IPS-NIHi7 (cell line): ENCODE data around the gene TINAGL1.
"Not testable (repeated sequence)": the region's sequence is repeated elsewhere in the genome, so short reads cannot be mapped to it uniquely, and the experiment has no call there.

Source experiments
- DNase-seq: peaks from one replicate; pipeline ENCODE4 v3.0.0; 2012; ENCODE audit warnings: mixed read lengths; ENCODE audit errors: extremely low spot score

Gene TINAGL1

DNA sequence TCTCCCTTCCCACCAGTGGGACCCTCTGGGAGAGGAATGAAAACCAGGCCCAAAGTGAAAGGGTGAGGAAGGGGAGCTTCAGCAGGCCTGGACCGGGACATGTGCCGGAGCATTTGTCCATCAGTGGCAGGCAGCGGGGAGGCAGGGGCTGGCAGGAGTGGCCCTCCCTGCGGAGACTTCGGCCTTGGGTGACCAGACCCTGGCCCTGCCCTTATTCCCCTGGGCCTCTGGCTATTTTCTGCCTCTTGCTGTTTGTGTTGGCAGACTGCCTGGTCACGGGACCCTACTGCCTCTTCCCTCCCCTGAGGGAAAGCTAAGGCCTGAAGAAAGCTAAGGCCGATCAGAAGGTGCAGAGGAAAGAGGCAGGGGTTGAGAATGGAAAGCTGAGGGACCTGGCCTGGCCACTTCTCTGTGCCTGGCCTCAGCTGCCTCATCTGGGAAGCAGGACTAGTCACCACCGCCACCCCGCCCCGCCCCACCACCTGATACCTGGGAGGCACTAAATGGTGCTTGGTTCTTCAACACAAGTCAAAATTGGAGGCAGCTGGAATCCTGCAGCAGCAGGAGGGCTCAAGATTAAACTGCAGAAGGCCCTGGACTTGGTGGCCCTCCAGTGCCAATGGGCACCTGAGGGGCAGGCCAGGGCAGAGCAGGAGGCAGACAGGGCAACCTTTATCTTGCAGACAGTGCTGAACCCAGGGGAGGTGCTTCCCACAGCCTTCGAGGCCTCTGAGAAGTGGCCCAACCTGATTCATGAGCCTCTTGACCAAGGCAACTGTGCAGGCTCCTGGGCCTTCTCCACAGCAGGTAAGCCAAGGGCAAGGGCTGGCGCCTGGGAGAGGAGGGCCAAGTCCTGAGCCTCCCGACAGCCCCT, 7.9 kb downstream of the TINAGL1 start:
- DNase-seq, result no peak

DNA sequence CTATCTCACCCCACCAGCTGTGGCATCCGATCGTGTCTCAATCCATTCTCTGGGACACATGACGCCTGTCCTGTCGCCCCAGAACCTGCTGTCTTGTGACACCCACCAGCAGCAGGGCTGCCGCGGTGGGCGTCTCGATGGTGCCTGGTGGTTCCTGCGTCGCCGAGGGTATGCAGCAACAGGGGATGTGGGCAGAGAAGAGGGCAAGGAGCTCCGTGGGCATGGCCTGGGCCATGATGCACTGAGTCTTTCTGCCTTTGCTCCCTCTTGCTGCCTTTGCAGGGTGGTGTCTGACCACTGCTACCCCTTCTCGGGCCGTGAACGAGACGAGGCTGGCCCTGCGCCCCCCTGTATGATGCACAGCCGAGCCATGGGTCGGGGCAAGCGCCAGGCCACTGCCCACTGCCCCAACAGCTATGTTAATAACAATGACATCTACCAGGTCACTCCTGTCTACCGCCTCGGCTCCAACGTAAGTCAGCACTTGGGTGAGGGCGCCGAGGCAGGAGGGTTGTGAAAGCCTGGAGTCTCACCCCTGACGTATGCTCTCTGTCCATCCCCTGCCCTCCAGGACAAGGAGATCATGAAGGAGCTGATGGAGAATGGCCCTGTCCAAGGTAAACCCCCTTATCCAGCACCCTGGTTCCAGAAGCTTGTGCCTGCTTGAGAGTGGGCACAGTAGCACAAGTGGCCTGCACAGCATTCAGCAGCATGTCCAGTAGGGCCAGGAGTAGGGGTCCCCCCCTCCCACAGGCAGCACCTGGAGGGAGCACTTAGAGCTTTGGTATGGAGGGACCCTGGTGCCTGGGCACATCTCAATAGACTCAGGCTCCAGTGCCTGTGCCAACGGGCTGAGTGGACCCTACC, 8.8 kb downstream of the TINAGL1 start:
- no peak for DNase-seq

- DNase-seq, result no peak
Measured at GRCh38 chr1:31585736-31586365, 9.5 kb downstream of the TINAGL1 start.

DNA sequence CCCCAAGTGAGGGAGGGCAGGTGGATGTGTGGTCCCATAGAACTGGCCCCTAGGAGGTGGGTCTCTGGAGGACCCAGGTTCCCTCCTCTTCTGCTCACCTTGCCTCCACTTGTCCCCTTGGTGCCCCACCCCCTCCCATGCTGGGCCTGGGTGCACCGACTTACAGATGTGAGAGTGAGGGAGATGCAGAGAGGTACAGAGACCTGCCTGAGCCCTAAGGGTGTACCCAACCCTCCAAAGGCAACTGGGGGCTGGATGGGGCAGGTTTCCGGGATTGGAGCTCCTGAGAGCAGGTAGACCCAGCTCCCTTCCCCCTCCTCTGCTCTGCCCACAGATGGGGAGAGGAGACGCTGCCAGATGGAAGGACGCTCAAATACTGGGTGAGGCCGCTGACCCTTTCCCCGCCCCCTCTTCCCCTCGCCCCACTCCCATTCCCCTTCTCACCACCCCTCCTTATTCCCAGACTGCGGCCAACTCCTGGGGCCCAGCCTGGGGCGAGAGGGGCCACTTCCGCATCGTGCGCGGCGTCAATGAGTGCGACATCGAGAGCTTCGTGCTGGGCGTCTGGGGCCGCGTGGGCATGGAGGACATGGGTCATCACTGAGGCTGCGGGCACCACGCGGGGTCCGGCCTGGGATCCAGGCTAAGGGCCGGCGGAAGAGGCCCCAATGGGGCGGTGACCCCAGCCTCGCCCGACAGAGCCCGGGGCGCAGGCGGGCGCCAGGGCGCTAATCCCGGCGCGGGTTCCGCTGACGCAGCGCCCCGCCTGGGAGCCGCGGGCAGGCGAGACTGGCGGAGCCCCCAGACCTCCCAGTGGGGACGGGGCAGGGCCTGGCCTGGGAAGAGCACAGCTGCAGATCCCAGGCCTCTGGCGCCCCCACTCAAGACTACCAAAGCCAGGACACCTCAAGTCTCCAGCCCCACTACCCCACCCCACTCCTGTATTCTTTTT, 10.3 kb downstream of the TINAGL1 start:
- no peak for DNase-seq

DNA sequence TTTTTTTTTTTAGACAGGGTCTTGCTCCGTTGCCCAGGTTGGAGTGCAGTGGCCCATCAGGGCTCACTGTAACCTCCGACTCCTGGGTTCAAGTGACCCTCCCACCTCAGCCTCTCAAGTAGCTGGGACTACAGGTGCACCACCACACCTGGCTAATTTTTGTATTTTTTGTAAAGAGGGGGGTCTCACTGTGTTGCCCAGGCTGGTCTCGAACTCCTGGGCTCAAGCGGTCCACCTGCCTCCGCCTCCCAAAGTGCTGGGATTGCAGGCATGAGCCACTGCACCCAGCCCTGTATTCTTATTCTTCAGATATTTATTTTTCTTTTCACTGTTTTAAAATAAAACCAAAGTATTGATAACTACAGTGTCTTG, 11.0 kb downstream of the TINAGL1 start:
- DNase-seq, result not testable (repeated sequence)

DNA sequence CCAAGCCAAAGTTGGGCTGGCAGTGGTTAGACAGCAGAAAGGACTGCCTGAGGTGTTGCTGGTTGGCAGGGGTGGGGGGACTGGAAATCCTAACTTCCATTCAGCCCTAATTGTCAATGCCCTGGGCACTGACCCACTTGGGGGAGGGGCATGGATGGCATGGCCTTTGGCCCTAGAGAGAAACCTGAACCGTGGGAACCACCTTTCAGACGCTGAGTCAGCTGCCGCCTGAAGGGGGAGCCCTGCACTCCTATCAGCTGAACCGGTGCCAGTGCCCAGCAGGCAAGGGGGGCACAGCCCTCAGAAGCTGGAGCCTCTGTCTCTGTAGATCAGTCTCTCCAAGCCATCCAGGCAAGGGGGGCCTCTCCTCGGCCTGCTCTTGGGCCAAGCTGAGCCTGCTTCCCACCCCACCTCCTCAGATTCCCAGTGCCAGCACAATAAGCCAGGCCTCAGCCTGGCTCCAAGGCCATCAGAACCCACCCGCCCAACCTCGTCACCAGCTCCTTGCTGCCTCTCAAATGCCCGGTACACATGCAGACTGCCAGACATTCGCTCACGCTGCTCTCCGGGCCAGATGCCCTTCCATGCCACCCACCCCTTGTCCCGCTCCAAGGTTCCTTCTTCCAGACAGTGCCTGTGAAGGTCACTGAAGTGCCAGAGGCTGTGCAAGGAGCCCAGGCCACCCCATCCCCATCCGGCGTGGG, 11.6 kb downstream of the TINAGL1 start:
- peak; percentile 89 for DNase-seq

GRCh38 chr1:31588751-31589515, 12.6 kb downstream of the TINAGL1 start:
- DNase-seq, result peak; percentile 61

- DNase-seq, result no peak
Measured at GRCh38 chr1:31591425-31592093, 15.2 kb downstream of the TINAGL1 start.

GRCh38 chr1:31592132-31592531, 15.8 kb downstream of the TINAGL1 start:
- DNase-seq, result no peak

- no peak for DNase-seq
Measured at GRCh38 chr1:31593136-31593665, 16.9 kb downstream of the TINAGL1 start.

DNA sequence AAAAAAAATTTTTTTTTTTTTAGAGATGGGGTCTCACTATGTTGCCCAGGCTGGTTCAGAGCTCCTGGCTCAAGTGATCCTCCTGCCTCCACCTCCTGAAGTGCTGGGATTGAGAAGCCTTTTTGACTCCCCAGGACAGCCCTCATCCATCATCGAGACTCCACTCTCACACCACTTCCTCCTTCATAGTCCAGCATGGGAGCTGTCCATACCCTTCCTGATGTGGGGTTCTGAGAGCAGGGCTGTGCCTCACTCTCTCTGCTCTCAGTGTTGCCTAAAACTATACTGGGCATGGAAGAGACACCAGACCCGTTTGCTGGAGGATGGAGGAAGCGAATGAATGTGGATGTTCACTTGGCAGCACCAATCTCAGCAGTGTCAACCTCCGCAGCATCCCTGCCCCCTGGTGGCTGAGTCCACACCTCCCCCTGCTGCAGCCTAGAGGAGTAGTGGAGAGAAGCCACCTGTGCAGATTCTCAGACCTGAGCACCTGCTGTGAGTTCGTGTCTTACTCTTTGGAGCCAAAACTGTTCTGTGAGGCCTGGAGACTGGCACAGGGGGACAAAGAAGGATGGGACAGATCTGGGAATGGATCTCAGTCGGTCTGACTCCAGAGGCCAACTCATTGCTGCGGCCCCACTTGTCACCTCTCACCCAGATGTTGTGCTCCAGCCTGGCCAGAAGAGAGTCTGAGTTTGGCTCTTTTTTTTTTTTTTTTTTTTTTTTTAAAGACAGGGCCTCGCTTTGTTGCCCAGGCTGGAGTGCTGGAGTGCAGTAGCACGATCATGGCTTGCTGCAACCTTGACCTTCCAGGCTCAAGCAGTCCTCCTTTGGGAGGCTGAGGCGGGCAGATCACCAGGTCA, 17.7 kb downstream of the TINAGL1 start:
- peak; percentile 91 for DNase-seq

- DNase-seq, result no peak
Measured at GRCh38 chr1:31595836-31596736, 19.8 kb downstream of the TINAGL1 start.

DNA sequence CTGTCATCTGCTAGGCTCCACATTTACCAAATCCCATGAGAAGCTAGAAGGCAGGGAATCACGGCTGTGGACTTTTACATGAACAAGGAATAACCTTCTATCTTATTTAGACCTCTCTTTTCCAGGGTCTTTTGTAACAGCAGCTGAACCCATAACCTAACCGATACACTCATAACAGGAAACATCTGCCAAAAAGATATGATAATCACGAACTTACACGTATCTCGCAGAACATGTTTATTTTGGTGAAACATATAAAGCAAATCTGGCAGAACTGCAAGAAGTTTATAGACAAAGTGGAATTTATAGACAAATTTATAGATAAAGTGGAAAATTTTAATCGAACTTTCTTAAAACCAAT, 20.4 kb downstream of the TINAGL1 start:
- no peak for DNase-seq

DNA sequence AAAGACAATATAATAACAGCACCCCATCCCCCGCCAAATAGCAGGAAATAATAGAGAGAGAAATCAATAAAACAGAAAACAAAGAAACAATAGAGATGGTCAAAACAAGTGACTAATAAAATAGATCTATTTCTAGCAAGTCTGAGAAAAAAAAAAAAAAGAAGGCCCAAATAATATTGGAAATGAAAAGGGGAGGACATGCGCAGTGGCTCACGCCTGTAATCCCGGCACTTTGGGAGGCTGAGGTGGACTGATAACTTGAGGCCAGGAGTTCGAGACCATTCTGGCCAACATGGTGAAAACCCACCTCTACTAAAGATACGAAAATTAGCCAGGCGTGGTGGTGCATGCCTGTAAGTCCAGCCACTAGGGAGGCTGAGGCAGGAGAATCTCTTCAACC, 22.7 kb downstream of the TINAGL1 start:
- no peak for DNase-seq

DNA sequence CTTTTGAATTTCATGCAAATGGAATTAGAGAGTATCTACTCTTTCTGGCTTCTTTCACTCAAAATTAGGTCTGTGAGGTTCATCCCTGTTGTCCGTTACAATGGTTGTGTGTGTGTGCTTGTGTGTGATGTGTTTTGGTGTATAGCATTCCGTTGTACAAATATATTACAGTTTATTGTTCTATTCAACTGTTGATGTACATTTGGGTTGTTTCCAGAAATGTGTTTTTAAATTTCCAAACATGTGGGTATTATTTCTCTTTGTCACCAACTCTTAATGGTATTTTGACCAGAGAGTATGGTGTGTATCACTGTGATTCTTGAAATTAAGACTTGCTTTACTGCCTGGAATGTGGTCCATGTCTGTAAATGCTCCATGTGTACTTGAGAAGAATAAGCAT, 24.3 kb downstream of the TINAGL1 start:
- no peak for DNase-seq

GRCh38 chr1:31602081-31602480, 25.8 kb downstream of the TINAGL1 start:
- no peak for DNase-seq

GRCh38 chr1:31605908-31606427, 29.7 kb downstream of the TINAGL1 start:
- DNase-seq, result no peak
